Upper lobe of right lung (tissue), 1 donor: ENCODE measurements around the gene THOC7. TPM values are rescaled to one million over a fixed set of nuclear protein-coding genes. Genes with fewer than 3 reads are reported as not detected.

Source experiments
- ATAC-seq: fragments of 200-7000 bp; cut with Tn5 transposase; one replicate; pipeline ENCODE4 v1.9.1; 2020; ENCODE audit warnings: mild to moderate bottlenecking, moderate library complexity
- DNase-seq: peaks from one replicate; pipeline ENCODE4 v3.0.0-alpha.2; 2020
- H3K27ac ChIP-seq: fragments of 200-600 bp; one replicate; pipeline ENCODE4 v1.8.0; 2022
- H3K27me3 ChIP-seq: fragments of 200-600 bp; one replicate; pipeline ENCODE4 v1.8.0; 2022; ENCODE audit warnings: mild to moderate bottlenecking
- H3K36me3 ChIP-seq: fragments of 200-600 bp; one replicate; pipeline ENCODE4 v1.8.0; 2022
- H3K4me1 ChIP-seq: fragments of 200-600 bp; one replicate; pipeline ENCODE4 v1.8.0; 2022
- H3K4me3 ChIP-seq: fragments of 200-600 bp; one replicate; pipeline ENCODE4 v1.8.0; 2022; ENCODE audit warnings: mild to moderate bottlenecking
- H3K9me3 ChIP-seq: fragments of 200-600 bp; one replicate; pipeline ENCODE4 v1.8.0; 2022
- intact Hi-C: fragments of 100-400 bp; cut with DNase I; formaldehyde crosslinking; loops from one replicate; pipeline ENCODE4 v1.11.0; 2022
- total RNA-seq: library from RNA; stranded (reverse); fragmentation: NEBNext Ultra II Directional; extraction: Animal tissue kit (Norgen Biotek cat#: 25700); gene quantifications from one replicate; pipeline ENCODE4 v1.2.1, GENCODE V29; 2021
- TF ChIP-seq, protein P1 (sequence below): fragments of 200-600 bp; IDR thresholded peaks from one replicate; pipeline ENCODE4 v1.8.0; 2022; ENCODE audit warnings: antibody characterized with exemption
- donor health status: DM: no; HTN: yes; CAD: no; lungs with severe emphysema.

Gene THOC7
- total RNA-seq, 1 donor from 2014 or later: 46.9 TPM

DNA sequence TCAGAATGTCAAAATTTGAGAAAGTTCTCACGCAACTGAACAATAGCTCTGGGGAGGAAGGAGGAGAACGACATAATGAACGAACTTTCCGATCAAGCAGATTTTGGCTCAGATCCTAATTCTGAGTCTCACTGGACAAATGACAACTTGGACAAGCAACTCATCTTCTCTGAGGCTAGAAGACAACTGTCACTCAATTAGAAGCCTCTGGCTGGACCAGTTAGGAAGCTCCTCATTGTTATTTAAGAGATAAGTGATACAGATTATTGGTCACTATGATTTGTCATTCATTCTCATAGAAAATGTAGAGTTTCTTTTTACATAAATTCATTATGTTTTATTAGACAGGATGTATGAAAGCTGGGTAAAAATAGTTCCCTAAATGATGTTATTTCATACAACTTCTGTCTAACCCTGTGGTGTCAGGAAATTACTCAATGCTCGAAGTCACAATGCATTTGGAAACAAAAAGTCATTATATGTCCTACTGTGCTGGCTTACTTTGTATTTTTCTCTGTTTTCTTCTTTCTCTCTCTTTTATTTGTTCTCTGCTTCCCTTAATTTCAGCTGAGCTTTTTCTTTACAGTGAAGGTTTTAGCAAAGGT is 55.5 kb downstream of the THOC7 start:
- H3K4me3 ChIP-seq: no peak overlapping the region
- TF ChIP-seq, protein P1, sequence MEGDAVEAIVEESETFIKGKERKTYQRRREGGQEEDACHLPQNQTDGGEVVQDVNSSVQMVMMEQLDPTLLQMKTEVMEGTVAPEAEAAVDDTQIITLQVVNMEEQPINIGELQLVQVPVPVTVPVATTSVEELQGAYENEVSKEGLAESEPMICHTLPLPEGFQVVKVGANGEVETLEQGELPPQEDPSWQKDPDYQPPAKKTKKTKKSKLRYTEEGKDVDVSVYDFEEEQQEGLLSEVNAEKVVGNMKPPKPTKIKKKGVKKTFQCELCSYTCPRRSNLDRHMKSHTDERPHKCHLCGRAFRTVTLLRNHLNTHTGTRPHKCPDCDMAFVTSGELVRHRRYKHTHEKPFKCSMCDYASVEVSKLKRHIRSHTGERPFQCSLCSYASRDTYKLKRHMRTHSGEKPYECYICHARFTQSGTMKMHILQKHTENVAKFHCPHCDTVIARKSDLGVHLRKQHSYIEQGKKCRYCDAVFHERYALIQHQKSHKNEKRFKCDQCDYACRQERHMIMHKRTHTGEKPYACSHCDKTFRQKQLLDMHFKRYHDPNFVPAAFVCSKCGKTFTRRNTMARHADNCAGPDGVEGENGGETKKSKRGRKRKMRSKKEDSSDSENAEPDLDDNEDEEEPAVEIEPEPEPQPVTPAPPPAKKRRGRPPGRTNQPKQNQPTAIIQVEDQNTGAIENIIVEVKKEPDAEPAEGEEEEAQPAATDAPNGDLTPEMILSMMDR: no peak
- intact Hi-C loops: no loop called here
- H3K4me1 ChIP-seq: no peaks in the 10 kb centered on the region
- H3K27me3 ChIP-seq: no peaks in the 10 kb centered on the region
- no peak overlapping the region for H3K27ac ChIP-seq
- DNase-seq (no peak), ATAC-seq (peak; percentile 64)
- H3K9me3 ChIP-seq: no peaks in the 10 kb centered on the region
- H3K36me3 ChIP-seq: no peaks in the 10 kb centered on the region

DNA sequence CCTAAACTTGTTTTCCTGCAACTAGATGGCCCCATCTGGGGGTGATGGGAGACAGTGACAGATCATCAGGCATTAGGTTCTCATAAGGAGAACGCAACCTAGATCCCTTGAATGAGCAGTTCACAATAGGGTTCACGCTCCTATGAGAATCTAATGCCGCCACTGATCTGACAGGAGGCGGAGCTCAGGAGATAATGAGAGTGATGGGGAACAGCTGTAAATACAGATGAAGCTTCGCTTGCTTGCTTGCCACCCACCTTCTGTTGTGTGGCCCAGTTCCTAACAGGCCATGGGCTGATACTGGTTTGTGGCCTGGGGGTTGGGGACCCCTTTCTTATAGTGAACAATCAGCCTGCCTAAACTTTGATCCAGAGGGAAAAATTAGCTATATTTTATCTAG is 59.7 kb downstream of the THOC7 start:
- Histone ChIP-seq H3K27me3 (no peaks in the 10 kb centered on the region), H3K36me3 (no peaks in the 10 kb centered on the region), H3K4me3 (no peak overlapping the region), H3K27ac (no peak overlapping the region), H3K9me3 (no peaks in the 10 kb centered on the region), H3K4me1 (no peaks in the 10 kb centered on the region)
- ATAC-seq: no peak
- TF ChIP-seq, protein P1: no peak
- no peak for DNase-seq
- intact Hi-C loops: no loop called here

DNA sequence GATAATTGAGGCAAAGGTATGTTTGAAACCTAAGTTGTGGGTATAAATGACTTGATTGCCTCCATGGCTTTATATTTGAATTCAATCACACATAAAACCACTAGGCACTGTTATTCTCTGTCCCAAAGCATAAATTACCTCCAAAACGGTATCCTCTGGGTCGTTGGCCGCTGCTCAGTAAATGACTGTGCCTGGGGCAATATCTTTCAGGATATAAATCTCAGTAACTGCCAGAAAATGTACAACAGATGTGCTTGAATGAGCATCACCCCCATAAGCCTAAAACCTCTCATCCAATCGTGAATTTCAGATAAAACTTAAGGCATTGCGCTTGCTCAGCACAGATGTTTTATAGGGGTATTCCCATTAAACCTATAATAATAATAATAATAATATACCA is 63.5 kb downstream of the THOC7 start:
- TF ChIP-seq, protein P1: no peak
- DNase-seq: no peak
- no peak overlapping the region for H3K27ac ChIP-seq
- H3K4me3 ChIP-seq: no peak overlapping the region
- no peaks in the 10 kb centered on the region for H3K4me1 ChIP-seq
- intact Hi-C loops: no loop called here
- H3K27me3 ChIP-seq: no peaks in the 10 kb centered on the region
- ATAC-seq: no peak
- no peaks in the 10 kb centered on the region for H3K9me3 ChIP-seq
- H3K36me3 ChIP-seq: no peaks in the 10 kb centered on the region

DNA sequence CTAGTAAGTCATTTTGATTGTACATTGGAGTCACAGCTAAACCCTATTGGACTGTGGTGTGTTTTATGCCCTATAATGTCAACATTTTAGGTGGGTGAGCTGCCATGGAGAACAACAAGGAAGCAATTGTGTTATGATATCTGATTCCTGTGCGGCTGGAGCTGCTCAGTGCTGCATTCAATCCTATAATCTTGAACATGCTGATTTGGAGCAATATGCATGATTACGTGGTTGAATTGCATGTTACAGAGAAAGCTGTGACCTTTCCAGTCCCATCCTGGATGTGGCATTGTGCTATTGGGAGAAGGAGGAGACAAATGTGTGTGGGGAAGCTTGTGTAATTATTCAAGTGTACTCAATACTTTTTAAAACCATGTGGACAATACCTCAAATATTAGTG is 64.7 kb downstream of the THOC7 start:
- Histone ChIP-seq H3K27me3 (no peaks in the 10 kb centered on the region), H3K4me3 (no peak overlapping the region), H3K4me1 (no peaks in the 10 kb centered on the region), H3K27ac (no peak overlapping the region), H3K9me3 (no peaks in the 10 kb centered on the region), H3K36me3 (no peaks in the 10 kb centered on the region)
- intact Hi-C loops: no loop called here
- TF ChIP-seq, protein P1: no peak
- DNase-seq: no peak
- no peak for ATAC-seq

DNA sequence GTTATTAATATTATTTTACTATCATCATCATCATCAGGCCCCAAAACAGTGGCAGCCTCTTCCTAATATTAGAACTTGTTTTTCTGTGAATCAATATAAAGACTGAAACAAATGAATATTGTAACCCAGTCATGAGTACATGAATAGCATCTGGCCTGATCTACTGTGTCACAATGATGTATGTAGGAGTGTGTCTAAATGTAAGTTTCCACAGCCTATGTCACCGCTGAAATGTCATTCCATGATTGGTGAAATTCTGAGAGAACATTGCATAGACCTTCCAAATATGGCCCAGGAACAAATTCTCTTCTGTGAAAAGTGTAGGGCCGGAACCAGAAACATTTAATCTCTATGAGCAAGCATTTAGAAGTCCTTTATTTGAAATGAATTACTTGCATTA is 65.1 kb downstream of the THOC7 start:
- DNase-seq (no peak), ATAC-seq (no peak)
- intact Hi-C loops: no loop called here
- H3K27ac ChIP-seq: no peak overlapping the region
- H3K27me3 ChIP-seq: no peaks in the 10 kb centered on the region
- TF ChIP-seq, protein P1: no peak
- H3K36me3 ChIP-seq: no peaks in the 10 kb centered on the region
- H3K4me1 ChIP-seq: no peaks in the 10 kb centered on the region
- no peak overlapping the region for H3K4me3 ChIP-seq
- H3K9me3 ChIP-seq: no peaks in the 10 kb centered on the region

DNA sequence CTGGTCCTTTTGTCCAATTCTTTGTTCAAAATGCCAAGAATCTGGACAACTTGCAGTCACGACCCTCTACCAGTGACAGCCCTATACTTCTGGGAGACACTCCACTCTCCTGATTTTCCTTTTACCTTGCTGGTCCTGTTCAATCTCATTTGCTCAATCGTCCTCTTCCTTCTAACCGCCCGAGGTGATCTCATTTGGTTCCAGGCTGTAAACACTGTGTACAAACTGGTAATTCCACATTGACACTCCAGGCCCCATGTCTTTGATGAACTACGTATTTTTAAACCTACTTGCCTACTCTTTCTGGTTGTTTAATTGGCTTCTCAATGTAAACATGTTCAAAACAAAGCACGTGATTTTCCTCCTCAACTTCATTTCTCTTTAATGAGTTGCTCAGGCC is 68.2 kb downstream of the THOC7 start:
- ATAC-seq: no peak
- intact Hi-C loops: no loop called here

More for the DNA sequence above, 68.2 kb downstream of the THOC7 start:
- TF ChIP-seq, protein P1: no peak
- no peak overlapping the region for H3K27ac ChIP-seq
- H3K4me3 ChIP-seq: no peak overlapping the region
- H3K36me3 ChIP-seq: no peaks in the 10 kb centered on the region
- no peaks in the 10 kb centered on the region for H3K27me3 ChIP-seq
- no peaks in the 10 kb centered on the region for H3K4me1 ChIP-seq
- DNase-seq: no peak
- no peaks in the 10 kb centered on the region for H3K9me3 ChIP-seq
